BE2C (cell line): ENCODE results near the gene HS6ST2.
A peak's percentile ranks its signal among the peaks of the same experiment; 100 is the strongest.
"Not testable (repeated sequence)": the region's sequence is repeated elsewhere in the genome, so short reads cannot be mapped to it uniquely, and the experiment has no call there.

ENCODE experiments used
- DNase-seq: peaks from one replicate; pipeline ENCODE4 v3.0.0-alpha.2; 2020
- H3K27me3 ChIP-seq: fragments of 250-450 bp; sonication (Bioruptor Pico); 2 replicates; pipeline ENCODE4 v1.5.1; 2020; ENCODE audit warnings: mild to moderate bottlenecking
- H3K36me3 ChIP-seq: fragments of 250-450 bp; sonication (Bioruptor Pico); 2 replicates; pipeline ENCODE4 v1.5.1; 2020; ENCODE audit warnings: mild to moderate bottlenecking
- H3K4me1 ChIP-seq: fragments of 250-450 bp; sonication (Bioruptor Pico); 2 replicates; pipeline ENCODE4 v1.5.1; 2020
- H3K4me3 ChIP-seq: 2 replicates; pipeline ENCODE4 v1.5.1; 2011; ENCODE audit warnings: low read depth, low read length
- H3K9me3 ChIP-seq: fragments of 250-450 bp; sonication (Bioruptor Pico); 2 replicates; pipeline ENCODE4 v1.5.1; 2020
- TF ChIP-seq, protein P1 (sequence below): IDR thresholded peaks from 2 replicates; pipeline ENCODE4 v1.5.1; 2012; ENCODE audit warnings: mild to moderate bottlenecking, low read depth, low read length

Gene HS6ST2

DNA sequence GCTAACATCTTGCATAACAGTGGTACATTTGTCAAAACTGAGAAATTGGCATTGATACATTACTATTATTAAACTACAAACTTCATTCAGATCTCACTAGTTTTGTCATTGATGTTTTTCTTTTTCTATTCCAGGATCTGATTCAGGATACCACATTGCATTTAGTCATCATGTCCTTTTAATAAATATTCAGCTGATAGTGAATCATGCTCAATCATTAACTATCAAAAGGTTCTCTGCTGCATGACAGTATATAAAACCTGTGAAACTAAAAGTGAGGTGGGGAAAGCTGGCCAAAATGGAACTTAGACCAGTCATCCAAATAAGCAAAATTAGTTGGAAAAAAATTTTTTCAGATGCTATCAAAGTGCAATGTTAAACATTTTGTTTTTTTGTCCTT, 28.1 kb upstream of the HS6ST2 start:
- Histone ChIP-seq H3K4me3 (no peak overlapping the region), H3K27me3 (no peaks in the 10 kb centered on the region), H3K9me3 (no peaks in the 10 kb centered on the region), H3K36me3 (no peaks in the 10 kb centered on the region), H3K4me1 (no peaks in the 10 kb centered on the region)
- TF ChIP-seq, protein P1, sequence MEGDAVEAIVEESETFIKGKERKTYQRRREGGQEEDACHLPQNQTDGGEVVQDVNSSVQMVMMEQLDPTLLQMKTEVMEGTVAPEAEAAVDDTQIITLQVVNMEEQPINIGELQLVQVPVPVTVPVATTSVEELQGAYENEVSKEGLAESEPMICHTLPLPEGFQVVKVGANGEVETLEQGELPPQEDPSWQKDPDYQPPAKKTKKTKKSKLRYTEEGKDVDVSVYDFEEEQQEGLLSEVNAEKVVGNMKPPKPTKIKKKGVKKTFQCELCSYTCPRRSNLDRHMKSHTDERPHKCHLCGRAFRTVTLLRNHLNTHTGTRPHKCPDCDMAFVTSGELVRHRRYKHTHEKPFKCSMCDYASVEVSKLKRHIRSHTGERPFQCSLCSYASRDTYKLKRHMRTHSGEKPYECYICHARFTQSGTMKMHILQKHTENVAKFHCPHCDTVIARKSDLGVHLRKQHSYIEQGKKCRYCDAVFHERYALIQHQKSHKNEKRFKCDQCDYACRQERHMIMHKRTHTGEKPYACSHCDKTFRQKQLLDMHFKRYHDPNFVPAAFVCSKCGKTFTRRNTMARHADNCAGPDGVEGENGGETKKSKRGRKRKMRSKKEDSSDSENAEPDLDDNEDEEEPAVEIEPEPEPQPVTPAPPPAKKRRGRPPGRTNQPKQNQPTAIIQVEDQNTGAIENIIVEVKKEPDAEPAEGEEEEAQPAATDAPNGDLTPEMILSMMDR = no peak
- DNase-seq = no peak

DNA sequence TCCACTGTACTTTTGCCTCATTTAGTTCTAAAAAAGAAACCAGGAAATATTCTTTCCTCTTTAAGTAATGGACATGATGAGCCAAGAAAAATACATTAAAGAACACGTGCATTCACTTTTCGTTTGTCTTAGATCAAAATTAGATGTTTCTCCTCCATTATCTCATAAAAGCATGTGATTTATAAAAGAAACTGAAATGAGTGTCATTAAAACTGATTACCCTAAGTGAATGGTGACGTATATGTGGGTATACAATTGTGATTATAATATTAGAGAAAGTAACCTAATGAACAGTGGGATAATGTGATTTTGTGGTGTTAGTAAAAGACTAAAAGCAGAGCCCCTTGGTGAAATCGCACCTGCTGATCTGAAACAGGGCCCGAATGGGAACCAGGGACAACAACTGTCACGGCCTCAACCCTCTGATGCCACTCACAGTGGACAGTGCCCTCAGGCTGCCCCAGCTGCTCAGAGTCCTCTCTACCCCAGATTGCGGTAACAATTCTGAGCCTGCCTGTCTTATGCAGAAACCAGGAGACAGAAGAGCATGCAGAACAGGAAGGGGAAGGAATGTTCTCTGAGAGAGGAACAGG, 25.7 kb upstream of the HS6ST2 start:
- peak; percentile 46 for DNase-seq
- TF ChIP-seq, protein P1 = no peak
- Histone ChIP-seq H3K4me1 (no peaks in the 10 kb centered on the region), H3K4me3 (no peak overlapping the region), H3K36me3 (no peaks in the 10 kb centered on the region), H3K27me3 (no peaks in the 10 kb centered on the region), H3K9me3 (no peaks in the 10 kb centered on the region)

DNA sequence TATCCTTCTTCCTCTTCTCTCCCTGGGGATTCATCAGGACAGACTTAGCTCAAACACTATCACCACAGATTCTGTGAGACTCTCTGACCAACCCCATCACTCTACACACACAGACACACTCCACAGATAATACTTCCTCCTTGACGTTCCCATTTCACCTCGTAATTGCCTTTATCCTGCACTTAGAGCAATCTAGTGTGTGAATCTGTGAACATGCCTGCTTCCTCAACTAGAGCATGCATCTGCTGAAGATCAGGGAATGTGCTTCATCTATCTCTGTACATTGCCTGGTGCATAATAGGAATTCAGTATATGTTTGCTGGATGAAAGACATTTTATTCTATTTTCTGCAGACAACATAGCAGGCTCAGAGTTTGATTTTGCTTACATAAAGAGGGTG, 25.1 kb upstream of the HS6ST2 start:
- Histone ChIP-seq H3K4me1 (no peaks in the 10 kb centered on the region), H3K36me3 (no peaks in the 10 kb centered on the region), H3K27me3 (no peaks in the 10 kb centered on the region), H3K4me3 (no peak overlapping the region), H3K9me3 (no peaks in the 10 kb centered on the region)
- TF ChIP-seq, protein P1 = no peak
- DNase-seq = peak; percentile 3

DNA sequence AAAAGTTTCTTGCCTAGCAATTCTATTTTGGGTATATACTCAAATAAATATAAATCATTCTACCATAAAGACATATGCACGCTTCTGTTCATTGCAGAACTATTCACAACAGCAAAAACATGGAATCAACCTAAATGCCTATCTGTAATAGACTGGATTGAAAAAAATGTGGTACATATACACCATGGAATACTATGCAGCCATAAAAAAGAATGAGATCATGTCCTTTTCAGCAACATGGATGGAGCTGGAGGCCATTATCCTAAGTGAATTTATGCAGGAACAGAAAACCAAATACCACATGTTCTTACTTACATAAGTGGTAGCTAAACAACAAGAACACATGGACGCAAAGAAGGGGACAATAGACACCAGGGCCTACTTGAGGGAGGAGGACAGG, 21.6 kb upstream of the HS6ST2 start:
- not testable (repeated sequence) for H3K4me3 ChIP-seq, H3K4me1 ChIP-seq, H3K27me3 ChIP-seq, DNase-seq, H3K9me3 ChIP-seq, H3K36me3 ChIP-seq

DNA sequence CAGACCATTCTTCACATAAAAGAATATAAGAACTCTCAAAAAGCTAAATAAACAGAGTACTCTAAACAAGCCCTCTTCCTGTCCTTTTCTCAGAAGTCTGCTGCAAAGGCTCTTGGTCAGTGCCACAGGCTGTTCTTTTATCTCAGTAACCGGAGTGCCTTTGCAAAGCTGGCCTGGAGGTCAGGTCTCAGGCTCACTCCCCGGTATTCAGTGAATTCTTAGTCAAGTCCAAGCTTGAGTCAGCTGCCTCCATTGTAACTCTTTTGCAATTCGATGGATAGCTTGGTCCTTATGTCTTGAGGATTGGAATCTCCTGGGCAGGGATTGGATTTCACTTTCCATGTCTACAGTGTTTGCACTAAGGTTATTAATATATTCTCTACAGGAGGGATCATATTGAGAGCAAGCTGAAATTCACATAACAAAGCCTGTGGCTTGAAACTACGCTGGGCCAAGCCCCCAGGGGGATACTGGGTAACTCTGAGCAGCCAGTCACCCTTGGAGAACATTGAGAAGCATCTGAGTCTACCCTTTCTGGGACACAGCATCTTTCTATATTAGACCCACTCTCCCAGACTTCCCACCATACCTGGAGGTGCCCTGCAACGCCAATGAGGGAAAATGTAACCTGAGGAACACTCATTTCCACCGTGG, 10.0 kb upstream of the HS6ST2 start:
- H3K4me3 ChIP-seq = no peak overlapping the region
- DNase-seq = no peak
- no peaks in the 10 kb centered on the region for H3K4me1 ChIP-seq
- H3K36me3 ChIP-seq = no peaks in the 10 kb centered on the region
- H3K27me3 ChIP-seq = no peaks in the 10 kb centered on the region
- TF ChIP-seq, protein P1 = no peak
- H3K9me3 ChIP-seq = no peaks in the 10 kb centered on the region

DNA sequence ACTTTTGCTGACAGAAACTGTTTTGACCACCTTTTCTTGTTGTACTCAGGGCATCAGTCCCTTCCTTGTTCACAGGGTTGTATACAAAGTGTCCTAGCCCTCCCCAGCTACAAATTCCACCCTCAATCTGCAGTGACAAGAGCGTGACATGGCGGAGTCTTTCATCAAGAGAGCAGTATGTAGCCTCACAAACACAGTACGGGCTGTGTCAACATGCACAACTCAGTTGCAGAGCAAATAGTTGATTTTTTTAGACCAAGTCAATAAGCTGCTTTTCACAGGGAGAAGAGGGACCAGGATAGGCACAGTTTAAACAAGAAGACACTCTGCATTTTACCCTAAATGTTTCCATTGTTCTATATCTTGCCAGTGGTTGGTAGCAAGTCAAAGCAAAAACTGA, 8.6 kb upstream of the HS6ST2 start:
- no peak for DNase-seq
- no peaks in the 10 kb centered on the region for H3K4me1 ChIP-seq
- H3K36me3 ChIP-seq = no peaks in the 10 kb centered on the region
- no peaks in the 10 kb centered on the region for H3K9me3 ChIP-seq
- TF ChIP-seq, protein P1 = no peak
- H3K4me3 ChIP-seq = no peak overlapping the region
- H3K27me3 ChIP-seq = no peaks in the 10 kb centered on the region
